AG09309 (cell line): ENCODE data around the gene KRT36.
A peak's percentile ranks its signal among the peaks of the same experiment; 100 is the strongest.

Experiments
- DNase-seq: peaks from one replicate; pipeline ENCODE4 v3.0.0-alpha.2; 2010; ENCODE audit warnings: low read depth
- H3K4me3 ChIP-seq: 2 replicates; pipeline ENCODE4 v1.5.1; 2011; ENCODE audit warnings: mild to moderate bottlenecking, low read depth, low read length, moderate library complexity; ENCODE audit not compliant: control insufficient read depth
- CTCF ChIP-seq: IDR thresholded peaks from 2 replicates; pipeline ENCODE4 v1.5.1; 2011; ENCODE audit warnings: mild to moderate bottlenecking, low read depth, low read length, inconsistent platforms; ENCODE audit not compliant: insufficient read depth, control insufficient read depth; ENCODE audit errors: missing control alignments

The KRT36 gene

GRCh38 chr17:41452281-41452680, 37.4 kb downstream of the KRT36 start:
- H3K4me3 ChIP-seq: no peak overlapping the region
- TF ChIP-seq CTCF: no peak
- no peak for DNase-seq

- no peak overlapping the region for H3K4me3 ChIP-seq
- DNase-seq: peak; percentile 60
- no peak for TF ChIP-seq CTCF
These were observed 38.5 kb downstream of the KRT36 start for GRCh38 chr17:41451154-41451728.

GRCh38 chr17:41449008-41449407, 40.7 kb downstream of the KRT36 start:
- no peak for TF ChIP-seq CTCF
- H3K4me3 ChIP-seq: no peak overlapping the region
- no peak for DNase-seq

- TF ChIP-seq CTCF: no peak
- peak; percentile 48 for DNase-seq
- H3K4me3 ChIP-seq: no peak overlapping the region
These were observed 41.2 kb downstream of the KRT36 start for GRCh38 chr17:41448506-41448905.

GRCh38 chr17:41446806-41447205, 42.9 kb downstream of the KRT36 start:
- H3K4me3 ChIP-seq: no peak overlapping the region
- TF ChIP-seq CTCF: no peak
- DNase-seq: peak; percentile 89

- no peak for TF ChIP-seq CTCF
- DNase-seq: no peak
- no peak overlapping the region for H3K4me3 ChIP-seq
These were observed 45.1 kb downstream of the KRT36 start for GRCh38 chr17:41444640-41445039.

- no peak for TF ChIP-seq CTCF
- H3K4me3 ChIP-seq: no peak overlapping the region
- no peak for DNase-seq
These were observed 45.5 kb downstream of the KRT36 start for GRCh38 chr17:41444186-41444585.
